ENCODE measurements around the gene GOLM1. TPM values are rescaled to one million over a fixed set of nuclear protein-coding genes. Genes with fewer than 3 reads are reported as not detected.

The GOLM1 gene
- total and polyA plus RNA-seq, 10 of the 15 experiments (the other 5 are each of a cell fraction or from before 2014, with no cell fraction given) = 0.41 to 25.9 (median 18.7) TPM

GRCh38 chr9:86077276-86077675 is 22.1 kb downstream of the GOLM1 start:
- Histone ChIP-seq H3K4me3 (no peak overlapping the region), H3K79me2 (ENCODE audit: control insufficient read depth, insufficient read depth, low read length) (no peaks in the 10 kb centered on the region), H3K27me3 (replicated peaks in 1 of 2; ENCODE audit: control insufficient read depth in 2 of 2, insufficient read depth in 2 of 2, low read length in 1 of 2) (no peaks in the 10 kb centered on the region), H2AFZ (ENCODE audit: control insufficient read depth, low read depth, low read length) (no peak overlapping the region), H3K9ac (ENCODE audit: control insufficient read depth, insufficient read depth, low read length) (no peak overlapping the region), H3K27ac (ENCODE audit: control insufficient read depth, insufficient read depth) (no peak overlapping the region), H4K20me1 (ENCODE audit: control insufficient read depth, insufficient read depth) (no peaks in the 10 kb centered on the region), H3K4me2 (ENCODE audit: control insufficient read depth, insufficient read depth) (no peak overlapping the region), H3K4me1 (ENCODE audit: control insufficient read depth, insufficient read depth, low read length) (no peaks in the 10 kb centered on the region), H3K36me3 (ENCODE audit: control insufficient read depth in 2 of 2, insufficient read depth in 2 of 2, low read length in 1 of 2) (no peaks in the 10 kb centered on the region), H3K9me3 (replicated peaks; ENCODE audit: control insufficient read depth, insufficient read depth, low read length) (no peaks in the 10 kb centered on the region)
- 72% methylated on average over 13 of the region's 13 CpGs for WGBS (ENCODE audit: insufficient coverage, insufficient replicate concordance, low lambda C conversion rate, missing lambda C conversion rate)
- in situ Hi-C loops (cut with MboI) (no loop called here), intact Hi-C loops (cut with micrococcal nuclease; ENCODE audit: unreplicated experiment) (no loop called here)
- RAD21 ChIA-PET (ENCODE audit: unreplicated experiment) = no interaction called here
- ATAC-seq (no peak), DNase-seq (ENCODE audit: low read depth, low spot score) (no peak), FAIRE-seq (no peak)
- BruUV-seq (replicated peaks) = no TSS peak
- TF ChIP-seq MEF2A (IDR thresholded peaks at IDR 0.05; ENCODE audit: insufficient read depth, low read depth, low read length) (no peak), ZBTB33 (IDR thresholded peaks at IDR 0.05) (no peak), IKZF1 (conservative IDR thresholded peaks at IDR 0.05) (no peak), RBBP5 (conservative IDR thresholded peaks at IDR 0.05) (no peak), CHD2 (IDR thresholded peaks at IDR 0.05; ENCODE audit: borderline replicate concordance, low read depth, low read length) (no peak), POU2F2 (IDR thresholded peaks at IDR 0.05; ENCODE audit: borderline replicate concordance, low read depth, low read length) (no peak), CHD4 (IDR thresholded peaks at IDR 0.05) (no peak), DPF2 (IDR thresholded peaks at IDR 0.05) (no peak), EZH2 (IDR thresholded peaks at IDR 0.05; ENCODE audit: borderline replicate concordance, control insufficient read depth, low read depth, low read length) (no peak), BACH1 (IDR thresholded peaks at IDR 0.05; ENCODE audit: borderline replicate concordance) (no peak), HDGF (IDR thresholded peaks at IDR 0.05) (no peak), RUNX3 (IDR thresholded peaks at IDR 0.05; ENCODE audit: low read length) (no peak), PBX3 (IDR thresholded peaks at IDR 0.05; ENCODE audit: insufficient replicate concordance, low read depth, low read length) (no peak), GATAD2B (conservative IDR thresholded peaks at IDR 0.05; ENCODE audit: low read depth) (no peak)
- SMC1A ChIA-PET (ENCODE audit: uncharacterized antibody, unreplicated experiment) = no interaction called here
- CTCF ChIA-PET = interaction anchor here (0.6 to 0.7 kb wide), 2 partner anchors 280 to 1171 kb away, joined by 3 to 4 read pairs; no protein-coding TSS in a partner anchor
- POLR2A ChIA-PET = no interaction called here
